Endothelial cell of umbilical vein (primary cell): Measurements from ENCODE around the gene MED12L.
"Not testable (repeated sequence)": the region's sequence is repeated elsewhere in the genome, so short reads cannot be mapped to it uniquely, and the experiment has no call there.

Experiments
- CTCF ChIP-seq, 2 donors: IDR thresholded peaks; 1 replicate in 1 of 2; 2 replicates in 1 of 2; pipeline ENCODE4 v1.5.1; 2011; ENCODE audit warnings: low read length in 2 of 2, mild to moderate bottlenecking in 2 of 2, moderate library complexity in 2 of 2, control low read depth in 1 of 2, inconsistent platforms in 1 of 2, low read depth in 1 of 2; ENCODE audit not compliant: insufficient read depth in 1 of 2; ENCODE audit errors: extremely low read depth in 1 of 2
- EZH2 ChIP-seq: IDR thresholded peaks from 2 replicates; pipeline ENCODE4 v1.6.1; 2012; ENCODE audit warnings: borderline replicate concordance, low read depth, mild to moderate bottlenecking, moderate library complexity, low read length, inconsistent platforms; ENCODE audit not compliant: severe bottlenecking
- FOS ChIP-seq: IDR thresholded peaks from 2 replicates; pipeline ENCODE4 v1.6.1; 2011; ENCODE audit warnings: mild to moderate bottlenecking, low read length, moderate library complexity, borderline replicate concordance; ENCODE audit not compliant: insufficient read depth
- JUN ChIP-seq: IDR thresholded peaks from 2 replicates; pipeline ENCODE4 v1.6.1; 2011; ENCODE audit warnings: borderline replicate concordance, low read depth; ENCODE audit not compliant: insufficient read length, insufficient read depth
- MYC ChIP-seq: IDR thresholded peaks from one replicate; pipeline ENCODE4 v1.6.1; 2011; ENCODE audit warnings: mild to moderate bottlenecking, low read depth, low read length
- POLR2A ChIP-seq: IDR thresholded peaks from 2 replicates; pipeline ENCODE4 v1.6.1; 2012; ENCODE audit warnings: low read depth, mild to moderate bottlenecking, control low read depth, low read length
- POLR2AphosphoS5 ChIP-seq: IDR thresholded peaks from 2 replicates; pipeline ENCODE4 v1.6.1; 2012; ENCODE audit warnings: low read depth, mild to moderate bottlenecking, control low read depth, low read length, moderate library complexity; ENCODE audit not compliant: insufficient read depth

GRCh38 chr3:151392191-151392590, 306.7 kb downstream of the MED12L start:
- not testable (repeated sequence) for TF ChIP-seq CTCF (IDR thresholded peaks at IDR 0.05; ENCODE audit: extremely low read depth in 1 of 2, insufficient read depth in 1 of 2, low read depth in 1 of 2, low read length in 2 of 2); POLR2A; JUN; POLR2AphosphoS5; MYC; EZH2; FOS
